Left lung (tissue), 10 donors: ENCODE measurements around the gene SSUH2. TPM values are rescaled to one million over a fixed set of nuclear protein-coding genes. Genes with fewer than 3 reads are reported as not detected.

Experiments
- ATAC-seq: fragments of 200-7000 bp; cut with Tn5 transposase; one replicate; pipeline ENCODE4 v1.9.1; 2020; ENCODE audit warnings: moderate library complexity
- DNase-seq, 4 donors: peaks; one replicate each; pipeline ENCODE4 v3.0.0-alpha.2; 2013 to 2020
- H3K27ac ChIP-seq, 2 donors: fragments of 200-600 bp; sonication (generic) in 1 of 2; one replicate each; pipeline versions ENCODE4 v1.5.0 to v1.8.0; 2020 to 2021
- H3K27me3 ChIP-seq, 2 donors: fragments of 200-600 bp; sonication (generic) in 1 of 2; one replicate each; pipeline versions ENCODE4 v1.5.0 to v1.8.0; 2020 to 2021
- H3K36me3 ChIP-seq, 2 donors: fragments of 200-600 bp; sonication (generic) in 1 of 2; one replicate each; pipeline versions ENCODE4 v1.5.0 to v1.8.0; 2020 to 2021
- H3K4me1 ChIP-seq, 2 donors: fragments of 200-600 bp; one replicate each; pipeline ENCODE4 v1.8.0; 2021
- H3K4me3 ChIP-seq, 2 donors: fragments of 200-600 bp; sonication (generic) in 1 of 2; one replicate each; pipeline versions ENCODE4 v1.5.0 to v1.8.0; 2020 to 2021; ENCODE audit warnings: mild to moderate bottlenecking in 1 of 2
- H3K9me3 ChIP-seq, 2 donors: fragments of 200-600 bp; sonication (generic) in 1 of 2; one replicate each; pipeline versions ENCODE4 v1.5.0 to v1.8.0; 2020 to 2021
- intact Hi-C, 2 donors: fragments of 100-400 bp; cut with DNase I; formaldehyde crosslinking; loops; one replicate each; pipeline versions ENCODE4 v1.11.2 to v1.14.2; 2022
- polyA plus RNA-seq, 6 donors: library from polyadenylated mRNA; unstranded; fragments of 120-200 nt; gene quantifications; one replicate each; pipeline ENCODE4 v1.2.1, GENCODE V29; 2013; ENCODE audit not compliant: insufficient read length in 6 of 6
- total RNA-seq, 2 donors: library from RNA; stranded (reverse); fragmentation: NEBNext Ultra II Directional; extraction: Animal tissue kit (Norgen Biotek cat#: 25700); gene quantifications; one replicate each; pipeline ENCODE4 v1.2.1, GENCODE V29; 2021
- TF ChIP-seq, protein P1 (sequence below), 2 donors: fragments of 200-600 bp; sonication (generic) in 1 of 2; IDR thresholded peaks; one replicate each; pipeline versions ENCODE4 v1.5.0 to v1.8.0; 2021; ENCODE audit warnings: antibody characterized with exemption in 2 of 2
- donor health status: DM: no; HTN: yes; CAD: no.
- donor health status: DM: no; HTN: no; CAD: no.

The SSUH2 gene
- total and polyA plus RNA-seq, 8 donors: 0.29 to 3.1 (median 1.8) TPM

DNA sequence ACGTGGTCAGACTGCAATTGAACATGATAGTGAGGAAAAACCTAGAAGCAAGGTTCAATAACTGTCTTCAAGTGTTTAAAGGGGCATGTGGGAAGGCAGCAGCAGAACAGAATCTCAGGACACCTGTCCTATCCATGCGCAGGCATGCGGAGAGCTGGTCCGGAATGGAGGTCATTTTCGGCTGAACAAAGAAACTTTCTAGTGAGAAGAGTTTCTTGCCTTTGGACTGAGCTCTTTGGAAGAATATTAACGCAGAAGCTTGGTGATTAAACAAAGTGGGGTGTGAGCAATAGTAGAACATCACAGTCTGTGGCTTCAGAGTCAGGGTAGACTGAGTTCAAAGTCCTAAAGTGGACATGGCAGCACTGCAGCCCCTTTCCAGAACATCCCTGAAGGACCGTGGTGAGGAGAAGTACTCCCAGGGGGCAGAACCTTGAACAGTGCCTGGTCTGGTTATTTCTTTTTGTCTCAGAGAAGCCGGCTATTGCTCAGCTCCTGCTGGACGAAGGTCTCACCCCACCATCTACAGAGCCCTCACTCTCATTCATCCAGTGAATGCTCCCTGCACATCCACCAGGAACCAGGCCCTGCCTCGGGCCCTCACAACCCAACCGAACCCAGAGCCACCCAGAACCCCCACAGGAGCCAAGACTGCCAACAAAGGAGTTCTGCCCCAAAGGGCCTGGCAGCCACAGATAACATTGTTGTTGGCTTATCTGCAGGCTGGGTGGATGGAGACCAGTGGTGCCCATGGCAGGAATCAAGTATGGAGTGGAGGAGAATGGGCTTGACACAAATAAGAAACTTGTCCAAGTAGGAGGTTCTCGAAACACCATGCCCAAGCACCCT, 2.8 kb upstream of the SSUH2 start:
- Histone ChIP-seq H3K27me3 (peaks cover 0 to 4% of the 10 kb centered on the region in 2 donors), H3K27ac (no peak overlapping the region), H3K4me1 (no peaks in the 10 kb centered on the region), H3K9me3 (no peaks in the 10 kb centered on the region), H3K4me3 (no peak overlapping the region), H3K36me3 (no peaks in the 10 kb centered on the region)
- no peak for ATAC-seq
- DNase-seq: no peak
- TF ChIP-seq, protein P1, sequence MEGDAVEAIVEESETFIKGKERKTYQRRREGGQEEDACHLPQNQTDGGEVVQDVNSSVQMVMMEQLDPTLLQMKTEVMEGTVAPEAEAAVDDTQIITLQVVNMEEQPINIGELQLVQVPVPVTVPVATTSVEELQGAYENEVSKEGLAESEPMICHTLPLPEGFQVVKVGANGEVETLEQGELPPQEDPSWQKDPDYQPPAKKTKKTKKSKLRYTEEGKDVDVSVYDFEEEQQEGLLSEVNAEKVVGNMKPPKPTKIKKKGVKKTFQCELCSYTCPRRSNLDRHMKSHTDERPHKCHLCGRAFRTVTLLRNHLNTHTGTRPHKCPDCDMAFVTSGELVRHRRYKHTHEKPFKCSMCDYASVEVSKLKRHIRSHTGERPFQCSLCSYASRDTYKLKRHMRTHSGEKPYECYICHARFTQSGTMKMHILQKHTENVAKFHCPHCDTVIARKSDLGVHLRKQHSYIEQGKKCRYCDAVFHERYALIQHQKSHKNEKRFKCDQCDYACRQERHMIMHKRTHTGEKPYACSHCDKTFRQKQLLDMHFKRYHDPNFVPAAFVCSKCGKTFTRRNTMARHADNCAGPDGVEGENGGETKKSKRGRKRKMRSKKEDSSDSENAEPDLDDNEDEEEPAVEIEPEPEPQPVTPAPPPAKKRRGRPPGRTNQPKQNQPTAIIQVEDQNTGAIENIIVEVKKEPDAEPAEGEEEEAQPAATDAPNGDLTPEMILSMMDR (IDR thresholded peaks at IDR 0.05): no peak
- intact Hi-C loops: no loop called here

DNA sequence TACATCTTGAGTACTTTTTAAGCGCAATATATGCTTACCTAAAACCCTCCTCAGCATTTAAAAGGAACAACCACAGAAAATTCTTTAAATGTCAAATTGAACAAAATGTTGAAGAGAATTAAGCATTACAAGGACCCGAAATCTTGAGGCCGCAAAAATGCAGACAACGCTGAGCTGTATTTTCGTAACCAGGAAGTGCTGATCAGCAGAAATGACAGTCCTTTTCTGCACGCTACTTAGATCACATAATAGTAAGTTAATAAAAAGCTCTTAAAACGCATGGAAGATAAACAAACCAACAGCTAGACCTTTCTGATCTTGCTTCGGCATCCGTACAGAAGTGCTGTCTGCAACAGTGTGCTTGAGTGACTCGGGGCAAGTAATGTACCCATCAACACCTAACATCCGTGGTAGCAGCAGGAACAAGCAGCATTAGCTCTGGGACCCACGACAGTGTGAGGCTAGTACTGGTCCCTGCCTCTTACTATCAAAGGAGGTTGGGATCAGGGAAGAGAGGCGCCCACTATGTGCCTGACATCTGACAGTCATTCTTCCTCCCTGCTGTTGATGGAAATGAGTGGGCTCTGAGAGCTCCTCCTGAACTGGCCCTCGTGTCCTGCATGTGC, 1.8 kb upstream of the SSUH2 start:
- no peak overlapping the region for H3K4me3 ChIP-seq
- intact Hi-C loops: no loop called here
- no peaks in the 10 kb centered on the region for H3K4me1 ChIP-seq
- H3K9me3 ChIP-seq: no peaks in the 10 kb centered on the region
- H3K27me3 ChIP-seq: peaks cover 0 to 4% of the 10 kb centered on the region in 2 donors
- DNase-seq (no peak), ATAC-seq (no peak)
- TF ChIP-seq, protein P1 (IDR thresholded peaks at IDR 0.05): no peak
- H3K27ac ChIP-seq: no peak overlapping the region
- H3K36me3 ChIP-seq: no peaks in the 10 kb centered on the region

DNA sequence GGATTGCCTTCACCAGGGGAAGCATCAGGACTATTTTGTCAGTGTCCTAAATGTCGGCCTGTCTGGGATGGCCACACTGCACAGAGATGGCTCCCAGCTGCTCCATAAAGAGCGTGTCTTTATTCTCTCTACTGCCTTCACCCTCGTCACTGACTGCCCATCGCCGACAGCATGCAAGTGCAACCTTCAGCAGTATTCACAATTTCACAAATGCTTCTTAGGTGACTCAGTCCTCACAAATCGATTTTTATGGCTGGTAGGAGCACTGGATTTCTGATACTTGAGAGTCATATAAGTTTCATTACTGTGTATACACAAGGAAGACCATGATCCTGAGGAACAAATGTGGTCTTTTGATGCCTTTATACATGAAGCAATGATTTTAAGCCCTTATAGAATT, 1.1 kb upstream of the SSUH2 start:
- DNase-seq (no peak), ATAC-seq (no peak)
- Histone ChIP-seq H3K4me1 (no peaks in the 10 kb centered on the region), H3K4me3 (no peak overlapping the region), H3K9me3 (no peaks in the 10 kb centered on the region), H3K27ac (no peak overlapping the region), H3K36me3 (no peaks in the 10 kb centered on the region), H3K27me3 (peaks cover 0 to 4% of the 10 kb centered on the region in 2 donors)
- TF ChIP-seq, protein P1 (IDR thresholded peaks at IDR 0.05): no peak
- intact Hi-C loops: no loop called here

DNA sequence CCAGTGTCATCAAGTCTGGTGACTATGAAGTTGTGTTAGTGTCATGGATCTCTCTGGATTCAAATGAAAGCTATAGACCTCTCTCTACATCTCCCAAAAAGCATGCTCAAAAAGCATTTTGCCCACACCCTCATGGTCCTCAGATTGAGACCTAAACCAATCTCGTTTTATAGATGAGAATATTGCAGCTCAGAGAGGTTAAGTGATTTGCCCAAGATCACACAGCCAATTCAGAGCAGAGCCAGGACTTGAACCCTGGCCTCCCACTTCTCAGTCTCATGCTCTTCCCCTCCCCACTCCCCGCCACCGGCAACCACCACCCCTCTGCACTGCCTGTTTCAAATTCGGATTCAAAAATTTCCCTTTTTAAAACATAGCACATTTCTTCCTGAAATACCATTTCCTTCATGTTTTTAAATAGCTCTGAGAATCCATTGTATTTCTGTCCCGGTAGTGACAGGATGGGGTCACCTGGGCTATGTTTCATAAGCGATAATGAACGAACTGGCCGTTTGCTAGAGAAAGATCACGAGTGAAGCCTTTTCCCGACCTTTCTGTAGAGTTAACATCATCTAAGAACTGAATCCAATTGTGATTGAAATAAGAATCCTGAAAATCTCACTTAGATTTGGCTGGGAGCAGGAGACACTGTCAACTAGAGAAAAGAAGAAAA, 769 bp downstream of the SSUH2 start:
- Histone ChIP-seq H3K9me3 (no peaks in the 10 kb centered on the region), H3K27ac (no peak overlapping the region), H3K27me3 (peaks cover 0 to 4% of the 10 kb centered on the region in 2 donors), H3K36me3 (no peaks in the 10 kb centered on the region), H3K4me1 (no peaks in the 10 kb centered on the region), H3K4me3 (no peak overlapping the region)
- DNase-seq: no peak
- no peak for ATAC-seq
- intact Hi-C loops: no loop called here
- TF ChIP-seq, protein P1 (IDR thresholded peaks at IDR 0.05): no peak

DNA sequence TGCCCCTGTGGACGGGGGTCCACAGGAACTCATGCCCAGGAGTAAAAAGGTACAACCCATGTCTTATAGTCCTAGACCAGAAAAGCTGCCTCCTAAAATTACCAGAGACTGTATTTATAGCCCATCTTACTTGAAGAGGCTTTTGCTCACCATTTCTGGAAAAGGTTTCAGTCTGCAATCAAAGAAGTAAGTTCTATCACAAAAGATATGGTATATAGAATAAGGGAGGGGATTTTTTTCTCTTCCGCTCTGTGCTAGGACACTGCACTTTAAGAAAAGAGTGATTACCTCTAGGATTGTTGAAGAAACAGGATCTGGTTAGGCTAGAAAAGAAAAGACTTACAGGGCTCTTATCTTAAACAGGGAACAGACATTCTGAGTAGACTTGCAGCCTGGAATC, 2.6 kb downstream of the SSUH2 start:
- no peaks in the 10 kb centered on the region for H3K4me1 ChIP-seq
- intact Hi-C loops: no loop called here
- H3K27me3 ChIP-seq: peaks cover 0 to 4% of the 10 kb centered on the region in 2 donors
- TF ChIP-seq, protein P1 (IDR thresholded peaks at IDR 0.05): no peak
- no peak for ATAC-seq
- no peaks in the 10 kb centered on the region for H3K36me3 ChIP-seq
- no peak overlapping the region for H3K4me3 ChIP-seq
- no peak for DNase-seq
- no peaks in the 10 kb centered on the region for H3K9me3 ChIP-seq
- H3K27ac ChIP-seq: no peak overlapping the region
